Fibroblast of lung (primary cell): Measurements from ENCODE around the gene DHX35. TPM values are rescaled to one million over a fixed set of nuclear protein-coding genes. Genes with fewer than 3 reads are reported as not detected.

ENCODE experiments used
- DNase-seq, 2 donors: peaks; one replicate each; pipeline versions ENCODE4 v3.0.0 to v3.0.0-alpha.2; 2010; ENCODE audit warnings: low read depth in 2 of 2
- H2AFZ ChIP-seq: 2 replicates; pipeline ENCODE4 v1.5.1; 2012; ENCODE audit warnings: low read length, control low read depth, inconsistent platforms
- H3K27ac ChIP-seq: 2 replicates; pipeline ENCODE4 v1.5.1; 2011; ENCODE audit warnings: low read length, control low read depth; ENCODE audit not compliant: insufficient read depth
- H3K27me3 ChIP-seq: 2 replicates; pipeline ENCODE4 v1.5.1; 2011; ENCODE audit warnings: mild to moderate bottlenecking, low read length; ENCODE audit not compliant: control insufficient read depth, insufficient read depth
- H3K36me3 ChIP-seq: 2 replicates; pipeline ENCODE4 v1.5.1; 2011; ENCODE audit warnings: low read length; ENCODE audit not compliant: control insufficient read depth, insufficient read depth
- H3K4me1 ChIP-seq: 2 replicates; pipeline ENCODE4 v1.5.1; 2011; ENCODE audit warnings: low read length; ENCODE audit not compliant: control insufficient read depth, insufficient read depth; ENCODE audit errors: extremely low read depth
- H3K4me2 ChIP-seq: 2 replicates; pipeline ENCODE4 v1.5.1; 2011; ENCODE audit warnings: low read length, control low read depth; ENCODE audit not compliant: insufficient read depth; ENCODE audit errors: extremely low read depth
- H3K4me3 ChIP-seq, 4 experiments: fragments of 200-600 bp in 1 of 4; sonication (generic) in 1 of 4; replicated peaks in 1 of 4; 2 replicates each; pipeline ENCODE4 v1.5.1; 2011 to 2016; ENCODE audit warnings: low read length in 4 of 4, low read depth in 3 of 4, mild to moderate bottlenecking in 3 of 4, control low read depth in 2 of 4, inconsistent platforms in 1 of 4, mixed read lengths in 1 of 4; ENCODE audit not compliant: insufficient read depth in 1 of 4; ENCODE audit errors: control extremely low read depth in 1 of 4
- H3K79me2 ChIP-seq: 2 replicates; pipeline ENCODE4 v1.5.1; 2012; ENCODE audit warnings: mild to moderate bottlenecking, low read length, inconsistent platforms; ENCODE audit not compliant: control insufficient read depth, insufficient read depth
- H3K9ac ChIP-seq: 2 replicates; pipeline ENCODE4 v1.5.1; 2011; ENCODE audit warnings: mild to moderate bottlenecking, low read length, control low read depth; ENCODE audit not compliant: insufficient read depth
- H3K9me3 ChIP-seq: 2 replicates; pipeline ENCODE4 v1.5.1; 2012; ENCODE audit warnings: low read depth, low read length; ENCODE audit not compliant: control insufficient read depth, insufficient read depth
- H4K20me1 ChIP-seq: 2 replicates; pipeline ENCODE4 v1.5.1; 2011; ENCODE audit warnings: low read length; ENCODE audit not compliant: control insufficient read depth, insufficient read depth; ENCODE audit errors: extremely low read depth
- CTCF ChIP-seq, 2 donors: IDR thresholded peaks in 1 of 2; conservative IDR thresholded peaks in 1 of 2; 1 replicate in 1 of 2; 2 replicates in 1 of 2; pipeline ENCODE4 v1.5.1; 2011 to 2012; ENCODE audit warnings: low read length in 2 of 2, control low read depth in 1 of 2, inconsistent platforms in 1 of 2, low read depth in 1 of 2, mild to moderate bottlenecking in 1 of 2
- EZH2 ChIP-seq: IDR thresholded peaks from 2 replicates; pipeline ENCODE4 v1.5.1; 2012; ENCODE audit warnings: low read length, control low read depth, mild to moderate bottlenecking; ENCODE audit errors: missing control alignments
- polyA plus RNA-seq, 2 donors: library from polyadenylated mRNA; depleted of rRNA in 1 of 2; stranded (reverse) in 1 of 2; unstranded in 1 of 2; fragments of >200 nt; gene quantifications; 2 replicates each; pipeline ENCODE4 v1.2.1, GENCODE V29; 2011 to 2012; ENCODE audit warnings: missing spikeins in 1 of 2
- total RNA-seq: library from RNA; depleted of rRNA; stranded (reverse); fragments of >200 nt; gene quantifications from 2 replicates; pipeline ENCODE4 v1.2.1, GENCODE V29; 2014

The DHX35 gene
- total and polyA plus RNA-seq, 2 donors (not counting 1 experiment from before 2014, with no cell fraction given), result 11.4 to 12.1 TPM

- Histone ChIP-seq H3K4me2 (no peak overlapping the region), H3K4me3 (no peak overlapping the region), H3K4me1 (no peaks in the 10 kb centered on the region), H3K9me3 (no peaks in the 10 kb centered on the region), H3K79me2 (peaks cover 10% of the 10 kb centered on the region), H3K36me3 (peaks cover 10% of the 10 kb centered on the region), H3K27ac (no peak overlapping the region), H4K20me1 (no peaks in the 10 kb centered on the region), H3K27me3 (no peaks in the 10 kb centered on the region), H2AFZ (no peak overlapping the region), H3K9ac (no peak overlapping the region)
- DNase-seq, result no peak
- TF ChIP-seq EZH2 (no peak), CTCF (conservative IDR thresholded peaks at IDR 0.05 in 1 of 2, IDR thresholded peaks at IDR 0.05 in 1 of 2; ENCODE audit: low read depth in 1 of 2, low read length in 2 of 2) (no peak)
These were observed 15.3 kb upstream of the DHX35 start for GRCh38 chr20:38946836-38947235.

GRCh38 chr20:38947931-38948362 lies 14.2 kb upstream of the DHX35 start:
- Histone ChIP-seq H3K4me3 (no peak overlapping the region), H3K36me3 (peaks cover 13% of the 10 kb centered on the region), H3K9ac (no peak overlapping the region), H3K4me2 (no peak overlapping the region), H3K27ac (no peak overlapping the region), H3K27me3 (no peaks in the 10 kb centered on the region), H4K20me1 (no peaks in the 10 kb centered on the region), H3K79me2 (peaks cover 9% of the 10 kb centered on the region), H2AFZ (no peak overlapping the region), H3K4me1 (no peaks in the 10 kb centered on the region), H3K9me3 (no peaks in the 10 kb centered on the region)
- TF ChIP-seq EZH2, result no peak
- TF ChIP-seq CTCF (conservative IDR thresholded peaks at IDR 0.05 in 1 of 2, IDR thresholded peaks at IDR 0.05 in 1 of 2; ENCODE audit: low read depth in 1 of 2, low read length in 2 of 2), result no peak
- DNase-seq, result no peak

- Histone ChIP-seq H3K9ac (no peak overlapping the region), H3K27ac (no peak overlapping the region), H3K4me3 (no peak overlapping the region), H2AFZ (no peak overlapping the region), H4K20me1 (no peaks in the 10 kb centered on the region), H3K36me3 (peaks cover 13% of the 10 kb centered on the region), H3K27me3 (no peaks in the 10 kb centered on the region), H3K79me2 (peaks cover 5% of the 10 kb centered on the region), H3K9me3 (no peaks in the 10 kb centered on the region), H3K4me2 (no peak overlapping the region), H3K4me1 (no peaks in the 10 kb centered on the region)
- TF ChIP-seq EZH2 (no peak), CTCF (conservative IDR thresholded peaks at IDR 0.05 in 1 of 2, IDR thresholded peaks at IDR 0.05 in 1 of 2; ENCODE audit: low read depth in 1 of 2, low read length in 2 of 2) (no peak)
- DNase-seq, result no peak
These were observed 11.9 kb upstream of the DHX35 start for GRCh38 chr20:38950254-38950653.
